Mucosa of descending colon (tissue), 3 donors: Measurements from ENCODE around the gene ARSB. TPM values are rescaled to one million over a fixed set of nuclear protein-coding genes. Genes with fewer than 3 reads are reported as not detected.

Experiments
- ATAC-seq: fragments of 200-7000 bp; cut with Tn5 transposase; one replicate; pipeline ENCODE4 v1.9.1; 2020; ENCODE audit warnings: mild to moderate bottlenecking, moderate library complexity
- DNase-seq, 3 donors: peaks; one replicate each; pipeline ENCODE4 v3.0.0-alpha.2; 2020
- H3K36me3 ChIP-seq: fragments of 200-600 bp; one replicate; pipeline ENCODE4 v1.8.0; 2021; ENCODE audit warnings: low read depth, mild to moderate bottlenecking
- H3K4me1 ChIP-seq: fragments of 200-600 bp; one replicate; pipeline ENCODE4 v1.8.0; 2021; ENCODE audit warnings: low read depth, mild to moderate bottlenecking
- H3K4me3 ChIP-seq: fragments of 200-600 bp; one replicate; pipeline ENCODE4 v1.8.0; 2021; ENCODE audit warnings: mild to moderate bottlenecking
- H3K9me3 ChIP-seq: fragments of 200-600 bp; one replicate; pipeline ENCODE4 v1.8.0; 2021; ENCODE audit warnings: mild to moderate bottlenecking
- intact Hi-C, 2 donors: fragments of 100-400 bp; cut with DNase I in 1 of 2; cut with micrococcal nuclease in 1 of 2; formaldehyde crosslinking; loops; one replicate each; pipeline versions ENCODE4 v1.11.0 to v1.11.1; 2022; cut with DNase I, micrococcal nuclease
- total RNA-seq, 3 donors: library from RNA; stranded (reverse); fragmentation: NEBNext Ultra II Directional in 2 of 3; extraction: Animal tissue kit (Norgen Biotek cat#: 25700) in 2 of 3; gene quantifications; one replicate each; pipeline versions ENCODE4 v1.2.1 to v1.2.4, GENCODE V29; 2021 to 2023
- TF ChIP-seq, protein P1 (sequence below): fragments of 200-600 bp; IDR thresholded peaks from one replicate; pipeline ENCODE4 v1.8.0; 2022; ENCODE audit warnings: antibody characterized with exemption, mild to moderate bottlenecking
- donor health status: DM: no; HTN: no; CAD: no; lungs with moderate emphysema.
- donor health status: DM: no; HTN: no; CAD: no.
- donor health status: DM: no; HTN: yes; CAD: no.

ARSB gene
- total RNA-seq, 3 donors from 2014 or later: 8.1 to 14.4 (median 14.1) TPM

DNA sequence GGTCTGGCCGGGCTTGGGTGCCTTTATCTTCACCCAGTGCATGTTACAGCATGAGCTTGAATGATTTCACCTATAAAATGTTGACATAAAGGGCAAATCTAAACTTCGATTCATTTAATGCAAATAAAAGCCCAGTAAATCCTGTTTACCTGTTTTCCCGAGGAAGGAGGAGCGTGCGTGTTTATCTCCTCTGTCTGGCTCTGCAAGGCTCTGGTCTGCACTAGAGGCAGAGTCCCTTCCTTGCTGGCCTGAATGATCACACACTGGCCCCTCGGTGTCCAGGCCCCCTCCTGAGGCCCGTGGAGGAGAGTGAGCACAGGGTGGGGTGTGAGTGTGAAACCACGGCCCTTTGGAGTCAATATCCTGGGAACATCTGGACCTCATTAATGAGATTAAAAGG lies 211.5 kb downstream of the ARSB start:
- ATAC-seq: no peak
- TF ChIP-seq, protein P1, sequence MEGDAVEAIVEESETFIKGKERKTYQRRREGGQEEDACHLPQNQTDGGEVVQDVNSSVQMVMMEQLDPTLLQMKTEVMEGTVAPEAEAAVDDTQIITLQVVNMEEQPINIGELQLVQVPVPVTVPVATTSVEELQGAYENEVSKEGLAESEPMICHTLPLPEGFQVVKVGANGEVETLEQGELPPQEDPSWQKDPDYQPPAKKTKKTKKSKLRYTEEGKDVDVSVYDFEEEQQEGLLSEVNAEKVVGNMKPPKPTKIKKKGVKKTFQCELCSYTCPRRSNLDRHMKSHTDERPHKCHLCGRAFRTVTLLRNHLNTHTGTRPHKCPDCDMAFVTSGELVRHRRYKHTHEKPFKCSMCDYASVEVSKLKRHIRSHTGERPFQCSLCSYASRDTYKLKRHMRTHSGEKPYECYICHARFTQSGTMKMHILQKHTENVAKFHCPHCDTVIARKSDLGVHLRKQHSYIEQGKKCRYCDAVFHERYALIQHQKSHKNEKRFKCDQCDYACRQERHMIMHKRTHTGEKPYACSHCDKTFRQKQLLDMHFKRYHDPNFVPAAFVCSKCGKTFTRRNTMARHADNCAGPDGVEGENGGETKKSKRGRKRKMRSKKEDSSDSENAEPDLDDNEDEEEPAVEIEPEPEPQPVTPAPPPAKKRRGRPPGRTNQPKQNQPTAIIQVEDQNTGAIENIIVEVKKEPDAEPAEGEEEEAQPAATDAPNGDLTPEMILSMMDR: no peak
- intact Hi-C loops: no loop called here

DNA sequence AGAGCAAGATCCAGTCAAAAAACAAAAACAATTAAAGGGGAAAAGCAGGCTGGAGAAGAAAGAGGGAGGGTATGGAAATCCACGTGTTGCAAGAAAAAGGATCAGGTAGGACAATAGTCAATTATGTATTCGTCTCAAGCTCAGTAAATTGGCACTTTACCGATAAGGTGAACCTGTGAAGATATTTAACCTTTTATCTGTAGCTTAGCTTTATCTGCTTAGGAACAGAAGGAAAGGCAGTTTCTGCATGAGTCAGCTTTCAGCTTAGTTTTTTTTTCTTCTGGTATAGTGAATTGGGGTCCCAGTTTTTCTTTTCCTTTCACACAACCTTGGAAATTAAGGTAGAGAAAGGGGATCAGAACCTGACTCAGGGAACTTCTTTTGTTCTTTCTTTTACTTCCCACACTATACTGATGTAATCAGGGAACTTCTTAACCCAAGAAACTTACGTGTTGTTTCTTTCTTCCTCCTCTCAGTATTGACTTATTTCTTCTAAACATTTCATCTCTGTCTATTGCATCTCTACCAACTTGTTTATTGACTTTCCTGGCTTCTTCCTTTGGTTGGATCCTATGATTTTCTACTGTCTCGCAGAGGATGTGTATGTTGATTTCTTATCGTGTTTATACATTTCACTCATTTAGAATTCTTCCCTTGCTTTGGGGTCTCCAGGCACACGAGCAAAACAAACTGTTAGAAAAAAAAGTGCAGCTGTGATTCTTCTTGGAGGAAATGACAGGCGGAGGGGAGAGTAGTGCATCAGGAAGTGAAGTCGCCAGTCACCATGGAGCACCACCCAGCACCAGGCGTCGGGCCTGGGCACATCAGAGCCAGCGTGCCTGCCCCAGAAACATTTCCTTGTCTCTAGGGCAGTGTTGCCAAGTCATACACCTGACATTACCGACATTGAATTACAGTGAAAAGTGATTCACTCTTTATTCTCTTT lies 213.6 kb downstream of the ARSB start:
- intact Hi-C loops: no loop called here
- peak; percentile 99 for ATAC-seq
- TF ChIP-seq, protein P1: no peak
- Histone ChIP-seq H3K4me3 (no peak overlapping the region), H3K9me3 (no peaks in the 10 kb centered on the region), H3K4me1 (peaks cover 6% of the 10 kb centered on the region), H3K36me3 (no peaks in the 10 kb centered on the region)
- DNase-seq: peak; percentile 75 to 80 (median 75)

More for the DNA sequence above, 211.5 kb downstream of the ARSB start:
- Histone ChIP-seq H3K4me3 (no peak overlapping the region), H3K36me3 (no peaks in the 10 kb centered on the region), H3K4me1 (peaks cover 6% of the 10 kb centered on the region), H3K9me3 (no peaks in the 10 kb centered on the region)
- no peak for DNase-seq

DNA sequence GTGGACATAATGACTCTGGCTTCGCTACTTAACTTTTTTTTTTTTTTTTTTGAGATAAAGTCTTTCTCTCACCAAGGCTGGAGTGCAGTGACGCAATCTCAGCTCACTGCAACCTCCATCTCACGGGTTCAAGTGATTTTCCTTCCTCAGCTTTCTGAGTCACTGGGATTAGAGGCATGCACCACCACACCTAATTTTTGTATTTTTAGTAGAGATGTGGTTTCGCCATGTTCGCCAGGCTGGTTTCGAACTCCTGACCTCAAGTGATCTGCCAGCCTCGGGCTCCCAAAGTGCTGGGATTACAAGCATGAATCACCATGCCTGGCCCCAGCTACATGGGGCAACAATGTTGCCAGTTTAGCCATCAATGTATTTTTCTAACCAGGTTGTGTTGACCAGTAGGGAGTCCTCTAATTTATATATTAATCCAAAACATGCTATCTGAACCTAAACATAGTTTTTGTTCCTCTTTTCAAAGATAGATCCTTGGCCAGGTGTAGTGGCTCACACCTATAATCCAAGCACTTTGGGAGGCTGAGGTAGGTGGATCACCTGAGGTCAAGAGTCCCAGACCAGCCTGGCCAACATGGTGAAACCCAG lies 216.2 kb downstream of the ARSB start:
- no peaks in the 10 kb centered on the region for H3K36me3 ChIP-seq
- TF ChIP-seq, protein P1: no peak
- ATAC-seq (no peak), DNase-seq (no peak)
- intact Hi-C loops: loop anchor here in 1 of 2 donors (5.0 kb wide), 1 partner anchor 117 kb away; no protein-coding TSS in a partner anchor
- H3K9me3 ChIP-seq: no peaks in the 10 kb centered on the region
- H3K4me3 ChIP-seq: no peak overlapping the region
- H3K4me1 ChIP-seq: peaks cover 6% of the 10 kb centered on the region

DNA sequence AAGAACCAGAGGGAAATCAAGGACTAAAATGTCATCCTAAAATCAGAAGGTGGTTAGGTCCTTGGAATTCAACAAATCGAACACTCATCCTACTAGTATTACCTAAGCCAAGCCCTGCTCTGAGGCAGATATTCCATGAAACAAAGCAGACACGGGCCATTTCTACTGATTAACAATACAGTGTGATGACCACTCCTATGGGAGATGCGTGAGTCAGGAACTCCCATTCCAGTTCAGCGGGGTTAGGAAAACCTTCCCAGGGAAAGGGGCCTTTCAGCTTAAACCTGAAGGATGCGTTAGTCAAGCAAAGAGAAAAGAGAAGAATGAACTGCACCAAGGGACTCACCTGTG lies 218.7 kb downstream of the ARSB start:
- TF ChIP-seq, protein P1: no peak
- Histone ChIP-seq H3K36me3 (no peaks in the 10 kb centered on the region), H3K9me3 (no peaks in the 10 kb centered on the region), H3K4me1 (no peaks in the 10 kb centered on the region), H3K4me3 (no peak overlapping the region)
- intact Hi-C loops: loop anchor here in 1 of 2 donors (5.0 kb wide), 1 partner anchor 114 kb away; no protein-coding TSS in a partner anchor
- no peak for DNase-seq
- no peak for ATAC-seq

DNA sequence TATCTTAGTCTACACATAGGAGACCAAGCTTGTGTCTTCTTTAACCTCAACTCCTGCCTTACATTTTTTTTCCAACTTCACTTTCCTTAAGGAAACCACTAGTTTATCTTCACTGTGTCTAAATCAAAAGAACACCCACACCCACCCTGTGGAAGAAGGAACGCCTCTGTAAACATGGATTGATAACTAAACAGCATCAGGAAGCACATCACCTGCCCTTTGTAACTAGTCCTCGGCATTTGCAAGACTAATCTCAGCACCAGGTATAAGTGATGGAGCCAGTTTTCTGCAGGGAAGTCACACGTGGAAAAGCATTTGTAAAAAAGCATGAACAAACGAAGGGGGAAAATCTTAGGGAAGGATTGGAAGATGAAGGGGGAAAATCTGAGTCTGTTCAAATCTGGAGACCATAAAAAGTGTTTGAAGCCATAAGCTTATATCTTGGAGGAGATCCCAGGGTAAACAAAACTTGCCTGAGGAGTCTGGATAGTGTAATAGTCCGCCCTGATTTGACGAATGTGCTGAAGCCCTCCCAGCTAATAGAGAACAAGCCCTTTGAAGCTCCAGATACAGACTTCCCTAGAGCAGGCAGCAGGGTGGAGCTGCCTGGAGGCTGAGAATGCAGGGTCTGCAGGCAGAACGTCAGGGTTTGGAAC lies 219.2 kb downstream of the ARSB start:
- peak; percentile 42 for ATAC-seq
- Histone ChIP-seq H3K4me3 (no peak overlapping the region), H3K4me1 (no peaks in the 10 kb centered on the region), H3K36me3 (no peaks in the 10 kb centered on the region), H3K9me3 (no peaks in the 10 kb centered on the region)
- TF ChIP-seq, protein P1: no peak
- no peak for DNase-seq
- intact Hi-C loops: loop anchor here in 1 of 2 donors (5.0 kb wide), 1 partner anchor 114 kb away; no protein-coding TSS in a partner anchor
